ENCODE data around the gene SLC35D1.

DNA sequence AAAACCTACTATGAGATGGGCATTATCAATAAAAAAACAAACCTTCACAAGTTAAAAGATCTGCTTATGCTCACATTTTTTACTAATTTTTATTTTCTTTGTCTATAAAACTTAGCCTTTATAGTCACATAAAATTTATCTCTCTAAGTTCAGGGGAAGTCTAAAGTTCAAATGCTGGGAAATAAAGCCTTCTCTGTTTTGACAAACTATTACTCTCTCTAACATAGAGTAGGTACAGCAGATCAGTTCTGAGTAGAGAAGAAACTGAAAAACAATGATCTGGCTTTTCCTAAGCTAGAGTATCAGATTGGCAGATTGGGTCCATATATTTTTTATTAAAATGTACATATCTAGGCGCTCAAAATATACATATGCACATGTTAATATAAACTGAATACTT lies 49.6 kb upstream of the SLC35D1 start:
- TF ChIP-seq, protein P1, sequence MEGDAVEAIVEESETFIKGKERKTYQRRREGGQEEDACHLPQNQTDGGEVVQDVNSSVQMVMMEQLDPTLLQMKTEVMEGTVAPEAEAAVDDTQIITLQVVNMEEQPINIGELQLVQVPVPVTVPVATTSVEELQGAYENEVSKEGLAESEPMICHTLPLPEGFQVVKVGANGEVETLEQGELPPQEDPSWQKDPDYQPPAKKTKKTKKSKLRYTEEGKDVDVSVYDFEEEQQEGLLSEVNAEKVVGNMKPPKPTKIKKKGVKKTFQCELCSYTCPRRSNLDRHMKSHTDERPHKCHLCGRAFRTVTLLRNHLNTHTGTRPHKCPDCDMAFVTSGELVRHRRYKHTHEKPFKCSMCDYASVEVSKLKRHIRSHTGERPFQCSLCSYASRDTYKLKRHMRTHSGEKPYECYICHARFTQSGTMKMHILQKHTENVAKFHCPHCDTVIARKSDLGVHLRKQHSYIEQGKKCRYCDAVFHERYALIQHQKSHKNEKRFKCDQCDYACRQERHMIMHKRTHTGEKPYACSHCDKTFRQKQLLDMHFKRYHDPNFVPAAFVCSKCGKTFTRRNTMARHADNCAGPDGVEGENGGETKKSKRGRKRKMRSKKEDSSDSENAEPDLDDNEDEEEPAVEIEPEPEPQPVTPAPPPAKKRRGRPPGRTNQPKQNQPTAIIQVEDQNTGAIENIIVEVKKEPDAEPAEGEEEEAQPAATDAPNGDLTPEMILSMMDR (IDR thresholded peaks at IDR 0.05), result no peak
- TF ChIP-seq EP300 (IDR thresholded peaks at IDR 0.05), result no peak

Measured in sigmoid colon (tissue), 4 donors.